NCI-H1694 (cell line): Measurements from ENCODE around the gene CTF1.
A peak's percentile ranks its signal among the peaks of the same experiment; 100 is the strongest.

Experiments
- DNase-seq: peaks from one replicate; lab custom pipeline; 2025; lab: John Stamatoyannopoulos, UW

The CTF1 gene

DNA sequence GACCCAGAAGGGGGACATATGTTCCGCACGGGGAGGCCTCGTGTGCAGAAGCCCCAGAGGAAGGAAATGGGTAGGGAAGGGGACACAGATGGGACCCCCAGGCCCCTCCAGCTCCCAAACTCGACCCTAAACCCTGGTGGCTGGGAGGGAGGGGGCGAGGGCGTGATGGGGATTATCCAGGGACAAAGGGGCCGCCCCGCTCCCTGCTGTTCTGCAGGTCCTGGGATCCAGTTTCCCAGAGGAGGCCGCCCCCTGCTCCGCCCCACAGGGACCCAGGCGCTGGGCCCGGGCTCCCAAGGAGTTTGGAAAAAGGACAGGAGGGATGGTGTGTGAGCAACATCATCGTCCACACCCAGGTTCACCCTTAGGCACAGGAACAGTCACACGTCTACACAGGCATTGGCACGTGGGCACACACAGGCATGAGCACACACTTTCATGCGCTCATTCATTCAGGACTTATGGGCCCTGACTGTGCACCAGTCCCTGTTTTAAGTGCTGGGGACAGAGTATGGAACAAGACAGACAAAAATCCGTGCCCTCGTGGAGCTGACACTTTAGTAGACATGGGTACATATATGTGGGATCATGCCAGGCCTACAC is 14.1 kb downstream of the CTF1 start:
- DNase-seq: no peak

DNA sequence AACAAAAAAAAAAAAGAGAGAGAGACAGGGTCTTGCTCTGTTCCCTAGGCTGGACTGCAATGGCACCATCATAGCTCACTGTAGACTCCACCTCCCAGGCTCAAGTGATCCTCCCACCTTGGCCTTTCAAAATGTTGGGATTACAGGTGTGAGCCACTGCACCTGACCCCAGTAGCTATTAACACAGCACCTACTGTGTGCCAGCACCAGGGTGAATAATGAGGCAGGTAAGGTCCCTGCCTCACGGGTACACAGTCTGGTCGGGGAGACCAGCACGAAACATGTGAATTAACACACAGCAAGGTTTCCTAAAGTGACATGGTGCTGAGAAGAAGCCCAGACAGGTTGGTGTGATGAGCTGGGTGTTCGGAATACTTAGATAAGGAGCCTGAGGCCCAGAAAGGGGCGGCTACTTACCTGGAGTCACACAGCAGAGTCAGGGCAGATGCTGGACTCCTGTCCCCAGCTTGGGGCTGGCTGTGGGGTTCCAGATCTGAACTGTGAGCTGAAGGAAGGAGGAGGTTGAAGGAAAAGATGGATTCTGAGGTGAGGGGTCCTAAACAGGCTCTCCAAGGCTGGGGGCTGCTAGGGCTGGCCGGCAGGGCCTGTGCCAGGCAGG is 16.5 kb downstream of the CTF1 start:
- DNase-seq: no peak

DNA sequence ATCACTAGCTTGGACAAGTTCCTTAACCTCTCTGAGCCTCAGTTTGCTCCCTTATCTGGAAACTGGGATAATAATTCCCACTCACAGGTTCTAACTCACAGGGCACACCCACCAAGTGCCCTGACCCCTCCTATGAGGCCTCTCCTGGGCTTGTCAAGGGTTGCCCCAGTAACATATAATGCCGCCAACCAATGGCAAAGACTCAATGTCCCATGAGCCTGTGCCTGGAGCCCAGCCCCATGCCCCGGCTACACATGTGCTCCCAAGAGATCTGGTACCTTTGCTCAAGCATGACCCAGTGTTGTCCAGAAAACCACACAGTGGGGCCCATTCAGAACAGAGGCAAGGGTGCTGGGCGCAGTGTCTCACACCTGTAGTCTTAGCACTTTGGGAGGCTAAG is 18.4 kb downstream of the CTF1 start:
- no peak for DNase-seq

DNA sequence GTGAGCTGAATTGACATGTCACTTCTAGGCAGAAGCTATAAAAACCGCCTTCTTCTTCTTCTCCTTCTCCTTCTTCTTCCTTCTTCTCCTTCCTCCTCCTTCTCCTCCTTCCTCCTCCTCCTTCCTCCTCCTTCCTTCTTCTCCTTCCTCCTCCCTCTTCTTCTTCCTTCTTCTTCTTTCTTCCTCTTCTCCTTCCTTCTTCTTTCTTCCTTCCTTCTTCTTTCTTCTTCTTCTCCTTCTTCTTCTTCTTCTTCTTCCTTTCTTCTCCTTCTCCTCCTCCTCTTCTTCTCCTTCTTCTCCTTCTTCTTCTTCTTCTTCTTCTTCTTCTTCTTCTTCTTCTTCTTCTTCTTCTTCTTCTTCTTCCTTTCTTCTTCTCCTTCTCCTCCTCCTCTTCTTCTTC is 22.2 kb downstream of the CTF1 start:
- DNase-seq: no peak

DNA sequence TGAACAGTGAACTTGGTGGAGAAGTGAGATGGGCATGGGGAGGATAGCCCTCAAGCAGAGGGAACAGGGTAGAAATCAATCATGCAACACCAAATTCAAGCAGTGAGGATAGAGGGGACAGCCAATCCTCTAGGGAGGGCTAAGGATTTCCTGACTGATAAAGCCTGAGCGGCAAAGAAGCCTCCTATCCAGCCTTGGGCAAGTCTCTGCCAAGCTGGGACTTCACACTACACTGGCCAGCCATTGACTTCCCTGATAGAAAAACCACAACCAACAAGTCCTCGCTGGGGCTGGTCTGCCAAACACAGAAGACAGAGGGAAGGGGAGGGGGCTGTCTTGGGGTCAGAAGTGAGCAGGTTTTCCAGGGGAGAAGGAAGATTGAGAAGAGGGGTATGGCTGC is 24.5 kb downstream of the CTF1 start:
- DNase-seq: no peak

DNA sequence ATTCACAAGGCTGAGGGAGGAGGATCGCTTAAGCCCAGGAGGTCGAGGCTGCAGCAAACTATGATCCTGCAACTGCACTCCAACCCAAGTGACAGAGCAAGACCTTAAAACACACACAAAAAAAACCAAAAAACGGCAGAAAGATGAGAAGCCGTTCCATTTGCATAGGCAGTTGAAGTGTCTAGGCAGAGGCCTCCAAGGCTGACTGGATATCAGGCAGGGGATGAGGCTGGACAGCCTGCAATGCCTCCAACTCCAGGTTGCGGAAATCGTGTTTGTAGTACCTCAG is 25.0 kb downstream of the CTF1 start:
- no peak for DNase-seq

DNA sequence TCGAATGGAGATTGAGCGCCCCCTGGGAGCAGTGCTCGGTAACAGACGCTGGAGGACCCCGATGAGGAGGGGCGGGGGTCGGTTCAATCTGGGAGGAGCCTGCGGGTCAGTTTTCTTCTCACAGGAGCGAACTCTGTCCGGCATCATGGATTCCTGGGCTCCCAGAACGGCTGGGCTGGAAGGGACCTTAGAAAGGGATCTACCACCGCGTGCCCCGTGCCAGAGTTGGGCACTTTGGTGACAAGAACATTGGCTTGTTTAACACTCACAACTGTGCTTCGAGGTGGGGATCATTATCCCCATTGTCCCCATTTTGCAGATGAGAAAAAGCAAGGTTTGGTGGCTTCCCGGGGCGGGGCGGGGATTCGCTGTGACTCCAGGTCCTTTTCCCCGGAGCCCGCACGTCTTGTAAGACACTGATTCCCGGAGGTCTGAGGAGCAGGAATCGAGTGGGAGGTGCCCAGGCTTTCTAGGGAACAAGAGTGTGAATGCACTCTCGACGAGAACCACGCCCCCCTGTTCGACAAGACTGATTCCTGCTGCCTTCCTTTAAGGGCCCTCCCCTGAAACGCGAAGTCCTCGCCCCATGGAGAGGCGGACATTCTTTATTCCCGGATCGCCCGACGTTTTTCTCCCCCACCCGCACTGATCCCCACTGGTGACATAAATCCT is 25.5 kb downstream of the CTF1 start:
- peak; percentile 93 for DNase-seq

DNA sequence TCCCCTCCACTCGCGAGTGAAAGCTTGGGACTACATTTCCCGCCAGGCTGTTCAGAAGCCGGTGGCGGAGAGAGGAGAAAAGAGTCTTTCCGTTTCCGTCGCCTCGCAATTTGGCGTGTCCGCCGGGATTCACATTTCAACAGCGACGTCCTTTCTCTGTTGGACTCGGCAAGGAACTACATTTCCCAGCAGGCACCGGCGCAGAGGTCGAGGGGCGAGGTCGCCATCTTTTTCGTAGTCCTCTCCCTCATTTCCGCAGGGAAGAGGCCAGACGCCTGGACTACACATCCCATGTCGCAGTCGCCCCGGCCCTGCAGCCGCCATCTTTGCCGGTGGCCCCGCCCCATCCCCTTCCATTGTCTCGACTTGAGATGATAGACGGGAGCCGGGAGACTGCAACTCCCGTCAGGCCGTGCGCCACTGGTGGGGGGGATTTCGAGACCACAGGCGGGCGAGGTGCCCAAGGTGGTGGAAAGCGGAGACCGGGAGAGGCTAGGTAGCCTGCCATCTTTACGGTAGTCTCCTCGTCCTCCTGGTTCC is 26.1 kb downstream of the CTF1 start:
- peak; percentile 98 for DNase-seq

DNA sequence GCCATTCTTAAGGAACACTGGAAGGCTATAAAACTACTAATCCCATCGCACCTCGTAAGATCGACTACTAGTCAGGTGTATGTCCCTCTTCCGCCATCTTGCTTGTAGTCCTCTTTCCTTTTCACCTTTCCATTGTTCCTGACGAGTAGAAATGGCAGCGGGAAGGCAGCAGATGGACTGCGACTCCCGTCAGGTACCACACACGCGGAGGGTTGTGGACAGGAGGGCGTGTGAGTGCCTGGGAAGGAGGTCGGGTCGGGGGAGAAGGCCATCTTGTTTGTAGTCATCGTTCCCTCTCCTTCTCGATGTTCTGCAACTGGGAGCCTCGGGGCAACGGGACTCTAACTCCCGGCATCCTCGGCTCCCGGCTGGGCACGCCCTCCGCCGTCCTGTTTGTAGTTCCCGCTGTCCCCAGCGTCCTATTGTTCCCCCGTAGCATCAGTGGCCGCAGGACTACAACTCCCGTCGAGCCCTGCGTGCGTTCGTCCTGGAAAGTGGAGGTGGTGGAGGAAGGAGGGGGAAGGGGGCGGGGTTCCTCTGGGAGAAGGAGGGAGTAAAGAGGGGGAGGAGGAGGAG is 26.6 kb downstream of the CTF1 start:
- peak; percentile 98 for DNase-seq

DNA sequence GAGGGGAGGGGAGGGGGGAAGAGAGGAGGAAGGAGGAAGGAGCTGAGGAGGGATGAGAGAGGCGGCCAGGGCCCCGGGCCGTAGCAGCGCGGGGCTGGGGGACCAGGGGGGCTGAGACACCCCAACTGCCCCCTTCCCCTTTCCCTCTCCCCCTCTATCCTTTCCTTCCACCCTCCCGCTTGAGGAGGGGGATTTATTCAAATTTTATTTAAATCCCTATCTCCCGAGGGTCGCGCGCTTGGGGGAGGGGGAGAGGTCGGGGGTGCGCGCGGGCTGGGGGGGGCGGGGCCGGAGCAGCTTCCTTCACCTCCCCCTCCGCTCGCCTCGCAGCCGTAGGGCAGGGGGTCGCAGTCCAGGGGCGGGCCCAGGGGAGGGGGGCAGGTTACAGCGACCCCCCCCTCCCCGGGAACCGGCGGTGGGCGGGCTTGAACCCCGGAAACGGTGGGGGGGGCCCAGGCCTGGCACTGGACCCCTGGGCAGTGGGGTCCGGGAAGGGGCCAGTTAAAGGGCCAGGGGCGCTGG is 27.2 kb downstream of the CTF1 start, which contains the start of gene FBXL19:
Gene FBXL19 (plus strand): TSS at position 19 of the 522 bp plus-strand sequence. CDS start 2,183 bp downstream, outside the sequence.
- DNase-seq: no peak

DNA sequence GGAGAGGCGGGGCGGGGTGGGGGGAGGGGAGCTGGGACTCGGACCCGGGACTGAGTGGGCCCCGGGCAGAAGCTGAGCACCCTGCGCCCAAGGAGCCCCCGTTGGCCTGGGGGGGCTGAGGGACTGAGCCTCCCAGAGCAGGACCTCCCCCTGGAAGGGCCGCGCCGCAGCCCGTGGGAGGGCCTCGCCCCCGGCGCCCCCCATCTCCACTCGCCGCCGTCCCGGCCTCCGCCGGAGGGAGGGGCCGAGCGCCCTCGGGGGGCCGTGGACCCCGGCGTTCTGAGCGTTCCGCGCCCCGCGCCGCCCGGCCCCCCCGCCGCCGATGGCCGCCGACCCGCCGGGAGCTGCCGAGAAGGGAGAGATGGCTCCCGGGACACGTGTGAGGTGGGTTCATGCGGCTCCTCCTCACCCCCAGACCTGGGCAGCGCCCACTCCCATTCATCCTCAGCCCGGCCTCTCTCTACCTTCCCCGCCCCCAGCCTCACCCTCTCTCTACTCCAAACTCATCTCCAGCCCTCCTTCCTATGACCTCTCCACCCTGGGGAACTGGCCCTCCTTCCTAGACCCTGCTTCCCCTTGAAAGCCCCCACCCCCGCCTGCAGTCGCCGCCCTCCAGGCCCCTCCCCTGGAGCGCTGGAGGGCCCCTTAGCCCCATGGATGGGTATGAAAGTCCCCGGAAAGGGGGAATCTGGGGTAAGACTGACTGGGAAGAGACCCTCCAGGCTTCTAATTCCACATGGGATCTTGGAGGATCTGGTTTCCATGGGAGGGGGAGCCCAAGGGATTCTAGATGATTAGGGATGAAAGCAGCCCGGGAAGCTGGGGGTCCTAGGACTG is 27.9 kb downstream of the CTF1 start:
- DNase-seq: no peak

DNA sequence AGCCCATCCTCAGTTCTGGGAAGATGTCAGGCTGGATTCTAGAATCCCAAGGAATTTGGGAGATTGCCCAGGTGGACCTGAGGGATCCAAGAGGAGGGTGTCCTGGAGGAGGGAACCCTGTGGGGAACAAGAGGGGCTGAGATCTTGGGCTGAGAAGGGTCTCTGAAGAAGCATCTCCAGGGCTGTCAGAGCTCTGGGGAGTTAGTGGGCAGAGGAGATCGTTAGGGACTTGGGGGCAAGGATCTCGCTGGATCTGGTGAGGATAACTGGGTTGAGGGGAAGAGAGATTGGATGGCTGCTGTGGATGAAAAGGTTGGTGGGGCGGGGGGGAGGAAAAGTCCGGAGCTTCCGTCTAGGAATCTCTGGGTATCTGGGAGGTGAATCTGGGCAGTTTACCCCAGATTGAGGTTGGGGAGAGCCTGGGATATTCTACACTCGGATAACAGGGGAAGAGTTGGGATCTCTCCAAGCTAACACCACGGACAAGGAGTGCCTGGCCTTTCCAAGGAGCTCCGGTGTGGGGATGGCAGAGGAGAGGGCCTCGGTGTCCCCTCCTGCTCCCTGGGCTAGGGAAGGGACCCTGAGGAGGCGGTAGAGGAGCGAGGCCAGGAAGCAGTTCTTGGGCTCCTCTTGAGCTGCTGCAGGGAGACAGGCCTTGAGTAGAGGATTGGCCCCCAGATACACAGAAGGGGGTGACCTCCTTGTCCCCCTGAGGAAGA is 28.7 kb downstream of the CTF1 start:
- DNase-seq: no peak

DNA sequence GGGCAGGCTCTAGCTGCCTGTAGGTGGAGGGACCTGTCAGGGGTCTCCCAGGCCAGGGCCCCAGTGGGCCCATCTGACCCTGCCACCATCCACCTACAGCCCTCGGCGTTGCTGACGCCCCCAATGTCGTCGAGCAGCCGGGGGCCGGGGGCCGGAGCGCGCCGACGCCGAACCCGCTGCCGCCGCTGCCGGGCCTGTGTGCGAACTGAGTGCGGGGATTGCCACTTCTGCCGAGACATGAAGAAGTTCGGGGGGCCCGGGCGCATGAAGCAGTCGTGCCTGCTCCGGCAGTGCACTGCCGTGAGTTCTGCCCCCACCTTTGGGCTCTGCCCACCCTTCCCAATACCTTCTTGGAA is 29.2 kb downstream of the CTF1 start:
- no peak for DNase-seq

DNA sequence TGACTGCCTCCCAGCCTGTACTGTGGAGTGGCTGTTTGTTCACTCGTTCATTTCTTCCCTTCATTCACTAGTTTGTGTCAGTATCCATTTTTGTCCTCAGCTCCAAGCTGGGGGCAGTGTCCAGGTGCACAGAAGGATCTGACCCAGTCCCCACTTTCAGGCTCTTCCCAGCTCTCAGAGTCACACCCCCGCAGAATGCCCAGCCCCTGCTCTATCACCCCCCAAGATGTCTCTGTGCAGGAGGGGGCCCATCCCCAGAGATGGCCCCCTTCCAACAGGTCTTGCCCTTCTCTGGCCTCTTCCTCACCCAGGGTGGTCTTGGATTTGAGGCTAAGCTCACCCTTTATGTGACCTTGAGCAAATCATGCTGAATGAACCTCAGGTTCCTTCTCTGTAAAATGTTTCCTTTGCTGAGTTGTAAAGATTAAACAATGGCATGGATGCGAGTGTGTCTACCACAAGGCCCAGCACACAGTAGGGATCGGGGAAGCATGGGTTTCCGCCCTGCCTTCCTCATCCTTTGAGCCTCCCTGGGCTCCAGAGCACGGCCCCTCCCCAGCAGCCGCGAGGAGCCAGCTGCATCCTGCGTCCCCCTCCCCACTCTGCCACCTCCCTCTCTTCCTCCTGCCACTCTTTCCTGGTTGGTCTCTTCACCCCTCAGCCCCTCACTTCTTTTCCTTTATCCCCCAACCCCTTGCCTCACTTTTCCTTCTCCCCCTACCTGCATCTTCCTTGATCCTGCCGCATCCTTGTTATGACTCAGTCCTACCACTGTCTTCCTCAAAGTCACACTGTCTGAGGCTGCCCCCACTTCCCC is 29.8 kb downstream of the CTF1 start:
- no peak for DNase-seq

DNA sequence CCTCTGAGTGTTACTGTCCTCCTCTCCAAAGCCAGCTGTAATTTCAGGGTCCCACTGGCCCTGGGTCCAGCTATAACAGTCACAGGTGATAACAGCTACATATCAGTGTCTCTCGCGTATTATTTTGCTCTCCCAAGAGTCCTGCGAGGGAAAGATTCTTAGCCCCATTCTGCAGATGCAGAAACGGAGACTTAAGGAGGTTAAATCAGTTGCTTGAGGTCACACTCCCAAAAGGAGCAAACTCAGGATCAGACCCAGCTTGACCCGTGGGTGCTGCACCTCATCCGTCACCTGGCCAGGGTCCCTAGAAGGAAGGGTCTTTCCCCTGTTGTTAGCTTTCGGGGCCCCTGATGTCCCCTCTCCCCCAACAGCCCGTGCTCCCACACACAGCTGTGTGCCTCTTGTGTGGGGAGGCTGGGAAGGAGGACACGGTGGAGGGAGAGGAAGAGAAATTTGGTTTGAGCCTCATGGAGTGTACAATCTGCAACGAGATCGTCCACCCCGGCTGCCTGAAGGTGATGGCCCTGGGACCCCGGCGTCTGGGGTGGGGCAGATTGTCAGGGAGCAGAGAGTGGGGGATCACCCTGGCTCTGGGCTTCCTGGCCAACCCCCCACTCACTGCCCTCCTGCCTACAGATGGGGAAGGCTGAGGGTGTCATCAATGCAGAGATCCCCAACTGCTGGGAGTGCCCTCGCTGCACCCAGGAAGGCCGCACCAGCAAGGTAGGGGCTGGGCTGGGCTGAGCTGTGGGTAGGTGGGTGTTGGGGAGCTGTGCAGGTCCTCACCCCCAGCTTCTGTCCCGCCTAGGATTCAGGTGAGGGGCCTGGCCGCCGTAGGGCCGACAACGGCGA is 30.7 kb downstream of the CTF1 start:
- DNase-seq: no peak

DNA sequence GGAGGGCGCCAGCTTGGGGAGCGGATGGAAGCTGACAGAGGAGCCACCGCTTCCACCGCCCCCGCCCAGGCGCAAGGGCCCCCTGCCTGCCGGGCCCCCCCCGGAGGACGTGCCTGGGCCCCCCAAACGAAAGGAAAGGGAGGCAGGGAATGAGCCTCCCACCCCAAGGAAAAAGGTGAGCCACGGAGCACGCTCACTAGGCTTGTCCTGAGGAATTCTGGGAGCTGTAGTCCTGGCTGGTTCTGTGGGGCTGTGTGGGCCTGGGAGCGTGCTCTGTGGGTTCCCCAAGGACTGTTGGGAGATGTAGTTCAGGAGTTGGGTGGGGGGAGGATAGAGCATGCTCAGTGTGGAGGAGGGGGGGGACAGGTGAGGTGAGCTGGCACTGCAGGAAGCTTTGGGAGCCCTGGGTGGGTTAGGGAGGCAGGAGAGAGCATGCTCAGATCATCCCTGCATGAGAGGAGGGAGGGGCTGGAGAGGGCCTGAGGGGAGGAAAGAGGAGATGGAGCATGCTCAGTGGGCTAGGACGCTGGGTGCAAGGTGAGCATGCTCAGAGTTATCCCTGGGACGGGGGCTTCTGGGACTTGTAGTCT is 31.5 kb downstream of the CTF1 start:
- DNase-seq: peak; percentile 80

DNA sequence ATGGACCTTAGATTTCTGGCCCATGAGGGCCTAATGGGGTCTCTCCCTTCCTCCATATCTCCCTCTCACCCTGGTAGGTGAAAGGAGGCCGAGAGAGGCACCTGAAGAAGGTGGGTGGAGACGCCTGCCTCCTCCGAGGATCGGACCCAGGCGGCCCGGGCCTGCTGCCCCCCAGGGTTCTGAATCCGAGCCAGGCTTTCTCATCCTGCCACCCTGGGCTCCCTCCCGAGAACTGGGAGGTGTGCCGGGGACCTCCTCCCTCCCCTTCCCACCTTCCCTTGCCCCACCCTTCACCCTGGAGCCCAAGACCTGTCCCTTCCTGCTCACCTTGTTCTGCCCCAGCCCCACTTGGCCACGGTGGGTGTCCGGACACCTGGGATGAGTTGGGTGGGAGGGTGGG is 32.0 kb downstream of the CTF1 start:
- DNase-seq: no peak

DNA sequence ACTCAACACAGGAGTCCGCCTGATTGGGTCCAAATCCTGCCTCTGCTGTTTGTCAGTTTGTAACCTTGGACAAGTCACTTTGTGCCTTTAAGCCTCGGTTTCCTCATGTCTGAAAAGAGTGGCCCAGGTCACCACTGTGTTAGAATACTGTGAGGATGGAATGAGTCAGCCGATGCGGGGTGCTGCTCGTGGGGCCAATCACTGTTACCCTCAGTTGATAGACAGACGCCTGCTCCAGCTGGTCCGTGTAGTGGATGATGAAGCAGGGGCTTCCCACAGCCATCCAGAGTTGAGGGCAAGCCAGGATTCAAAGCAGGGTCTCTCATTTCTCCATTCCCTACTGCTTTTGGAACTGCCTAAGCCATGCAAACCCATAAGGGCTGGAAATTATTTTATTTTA is 32.8 kb downstream of the CTF1 start:
- DNase-seq: no peak

DNA sequence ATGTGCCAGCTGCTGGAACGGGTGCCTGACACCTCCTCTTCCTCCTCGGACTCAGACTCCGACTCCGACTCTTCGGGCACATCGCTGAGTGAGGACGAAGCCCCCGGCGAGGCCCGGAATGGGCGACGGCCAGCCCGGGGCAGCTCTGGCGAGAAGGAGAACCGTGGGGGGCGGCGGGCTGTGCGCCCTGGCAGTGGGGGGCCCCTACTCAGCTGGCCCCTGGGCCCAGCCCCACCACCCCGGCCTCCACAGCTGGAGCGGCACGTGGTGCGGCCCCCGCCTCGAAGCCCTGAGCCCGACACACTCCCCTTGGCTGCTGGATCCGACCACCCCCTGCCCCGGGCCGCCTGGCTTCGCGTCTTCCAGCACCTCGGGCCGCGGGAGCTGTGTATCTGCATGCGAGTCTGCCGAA is 33.8 kb downstream of the CTF1 start:
- DNase-seq: no peak
